ENCODE data around the gene UQCC5. TPM values are rescaled to one million over a fixed set of nuclear protein-coding genes. Genes with fewer than 3 reads are reported as not detected.

The UQCC5 gene
- total RNA-seq, 4 donors from 2014 or later: 1.3 to 29.5 (median 6.3) TPM

DNA sequence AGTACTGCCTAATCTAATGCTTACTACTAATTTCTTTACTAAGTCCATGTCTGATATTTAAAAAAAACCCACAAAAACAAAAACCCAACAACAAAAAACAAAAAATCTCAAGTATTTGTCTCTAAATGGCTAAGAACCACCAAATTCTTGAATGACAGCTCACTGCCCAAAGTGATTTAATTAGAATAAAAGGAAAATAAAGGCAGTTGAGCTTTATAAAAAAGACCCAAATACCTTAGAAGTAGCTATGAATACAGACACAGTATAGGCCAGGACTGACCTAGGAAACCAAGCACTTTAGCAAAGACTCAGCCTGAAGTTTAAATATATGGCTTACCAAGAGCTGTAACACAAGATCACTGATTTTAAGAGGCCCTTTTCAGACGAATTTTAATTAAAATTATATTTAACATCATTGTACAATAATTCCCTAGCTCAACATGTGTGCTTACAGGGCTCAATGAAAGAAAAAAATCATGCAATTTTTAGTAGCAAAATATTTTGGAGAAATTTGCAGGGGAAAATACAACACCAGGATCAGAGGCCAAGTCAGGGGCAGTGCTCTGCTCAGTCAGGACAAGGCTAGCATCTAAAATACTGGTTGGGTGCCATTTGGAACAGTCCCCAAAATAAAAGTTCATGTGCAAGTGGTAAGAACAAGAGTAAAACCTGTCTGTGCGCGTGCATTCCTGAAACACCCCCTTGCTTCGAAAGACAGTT is 24.8 kb downstream of the UQCC5 start:
- no peak for TF ChIP-seq POLR2A (IDR thresholded peaks at IDR 0.05)
- TF ChIP-seq, protein P1, sequence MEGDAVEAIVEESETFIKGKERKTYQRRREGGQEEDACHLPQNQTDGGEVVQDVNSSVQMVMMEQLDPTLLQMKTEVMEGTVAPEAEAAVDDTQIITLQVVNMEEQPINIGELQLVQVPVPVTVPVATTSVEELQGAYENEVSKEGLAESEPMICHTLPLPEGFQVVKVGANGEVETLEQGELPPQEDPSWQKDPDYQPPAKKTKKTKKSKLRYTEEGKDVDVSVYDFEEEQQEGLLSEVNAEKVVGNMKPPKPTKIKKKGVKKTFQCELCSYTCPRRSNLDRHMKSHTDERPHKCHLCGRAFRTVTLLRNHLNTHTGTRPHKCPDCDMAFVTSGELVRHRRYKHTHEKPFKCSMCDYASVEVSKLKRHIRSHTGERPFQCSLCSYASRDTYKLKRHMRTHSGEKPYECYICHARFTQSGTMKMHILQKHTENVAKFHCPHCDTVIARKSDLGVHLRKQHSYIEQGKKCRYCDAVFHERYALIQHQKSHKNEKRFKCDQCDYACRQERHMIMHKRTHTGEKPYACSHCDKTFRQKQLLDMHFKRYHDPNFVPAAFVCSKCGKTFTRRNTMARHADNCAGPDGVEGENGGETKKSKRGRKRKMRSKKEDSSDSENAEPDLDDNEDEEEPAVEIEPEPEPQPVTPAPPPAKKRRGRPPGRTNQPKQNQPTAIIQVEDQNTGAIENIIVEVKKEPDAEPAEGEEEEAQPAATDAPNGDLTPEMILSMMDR (IDR thresholded peaks at IDR 0.05): no peak
- H3K4me3 ChIP-seq (ENCODE audit: low read depth, poor library complexity, severe bottlenecking): no peak overlapping the region
- intact Hi-C loops (cut with DNase I; ENCODE audit: low total_unique reads): no loop called here
- WGBS, 2 donors: 64 to 66% methylated on average over 4 of the region's 4 CpGs
- DNase-seq (ENCODE audit: low spot score in 2 of 2): no peak

DNA sequence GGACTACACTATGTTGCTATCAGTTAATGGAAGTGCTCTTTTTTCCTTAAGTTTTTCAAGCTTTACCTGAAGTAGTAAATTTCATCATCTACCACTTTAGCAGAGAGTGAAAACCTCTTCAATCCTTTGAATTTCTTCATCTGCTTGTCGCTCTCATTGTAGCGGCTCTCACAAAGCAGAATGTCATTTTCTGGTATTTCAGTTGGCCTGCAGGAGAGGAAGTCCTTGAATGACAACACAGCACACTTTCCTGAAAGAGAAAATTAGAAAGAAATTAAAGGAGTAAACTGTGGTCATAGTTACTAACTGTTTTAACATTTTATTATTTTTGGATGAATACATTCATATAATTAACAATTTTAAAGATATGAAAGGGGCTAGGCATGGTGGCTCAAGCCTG is 27.6 kb downstream of the UQCC5 start:
- no peak overlapping the region for H3K4me3 ChIP-seq (ENCODE audit: low read depth, poor library complexity, severe bottlenecking)
- no peak for DNase-seq (ENCODE audit: low spot score in 2 of 2)
- WGBS, 2 donors: 93 to 96% methylated on average over 2 of the region's 2 CpGs
- no peak for TF ChIP-seq POLR2A (IDR thresholded peaks at IDR 0.05)
- TF ChIP-seq, protein P1 (IDR thresholded peaks at IDR 0.05): no peak
- intact Hi-C loops (cut with DNase I; ENCODE audit: low total_unique reads): no loop called here

DNA sequence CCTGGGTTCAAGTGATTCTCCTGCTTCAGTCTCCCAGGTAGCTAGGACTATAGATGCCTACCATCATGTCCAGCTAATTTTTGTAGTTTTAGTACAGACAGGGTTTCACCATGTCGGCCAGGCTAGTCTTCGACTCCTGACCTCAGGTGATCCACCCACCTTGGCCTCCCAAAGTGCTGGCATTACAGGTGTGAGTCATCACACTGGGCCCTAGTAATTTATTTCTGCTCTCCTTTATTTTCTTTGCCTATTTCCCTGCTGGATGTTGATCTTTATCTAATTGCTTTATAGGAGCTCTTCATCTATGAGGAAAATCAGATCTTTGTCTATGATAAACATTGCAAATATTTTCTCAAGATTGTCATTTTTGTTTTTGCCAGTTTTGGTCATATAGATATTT is 31.7 kb downstream of the UQCC5 start:
- TF ChIP-seq, protein P1 (IDR thresholded peaks at IDR 0.05): no peak
- TF ChIP-seq POLR2A (IDR thresholded peaks at IDR 0.05): no peak
- intact Hi-C loops (cut with DNase I; ENCODE audit: low total_unique reads): no loop called here
- DNase-seq (ENCODE audit: low spot score in 2 of 2): no peak
- 93 to 94% methylated on average over 2 of the region's 2 CpGs for WGBS, 2 donors
- H3K4me3 ChIP-seq (ENCODE audit: low read depth, poor library complexity, severe bottlenecking): no peak overlapping the region

DNA sequence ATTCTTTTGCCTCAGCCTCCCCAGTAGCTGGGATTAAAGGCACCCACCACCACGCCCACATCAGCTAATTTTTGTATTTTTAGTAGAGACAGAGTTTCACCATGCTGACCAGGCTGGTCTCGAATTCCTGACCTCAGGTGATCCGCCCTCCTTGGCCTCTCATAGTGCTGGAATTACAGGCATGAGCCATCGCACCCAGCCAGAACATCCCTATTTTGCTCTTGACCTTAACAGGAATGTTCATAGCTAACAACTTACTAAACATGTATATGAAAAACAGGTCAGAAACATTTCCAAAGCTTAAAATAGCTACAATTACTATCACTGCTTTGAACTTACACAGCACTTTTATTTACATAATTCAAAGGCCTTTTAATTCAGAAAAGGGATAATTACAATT is 33.7 kb downstream of the UQCC5 start:
- no peak for TF ChIP-seq POLR2A (IDR thresholded peaks at IDR 0.05)
- TF ChIP-seq, protein P1 (IDR thresholded peaks at IDR 0.05): no peak
- intact Hi-C loops (cut with DNase I; ENCODE audit: low total_unique reads): no loop called here
- no peak overlapping the region for H3K4me3 ChIP-seq (ENCODE audit: low read depth, poor library complexity, severe bottlenecking)
- no peak for DNase-seq (ENCODE audit: low spot score in 2 of 2)
- 96 to 97% methylated on average over 4 of the region's 4 CpGs for WGBS, 2 donors

DNA sequence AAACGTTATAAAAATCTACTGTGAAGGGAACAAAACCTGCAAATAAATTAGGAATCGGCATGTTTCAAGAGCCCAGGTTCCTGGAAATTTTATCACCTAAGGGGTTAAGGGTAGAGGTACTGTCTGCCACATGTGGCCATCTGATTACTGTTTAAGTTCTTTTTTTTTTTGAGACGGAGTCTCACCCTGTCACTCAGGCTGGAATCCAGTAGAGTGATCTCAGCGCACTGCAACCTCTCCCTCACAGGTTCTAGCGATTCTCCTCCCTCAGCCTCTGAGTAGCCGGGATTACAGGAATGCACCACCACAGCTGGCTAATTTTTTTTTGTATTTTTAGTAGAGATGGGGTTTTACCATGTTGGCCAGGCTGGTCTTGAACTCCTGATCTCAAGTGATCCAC is 35.8 kb downstream of the UQCC5 start:
- no peak overlapping the region for H3K4me3 ChIP-seq (ENCODE audit: low read depth, poor library complexity, severe bottlenecking)
- 82% methylated on average over 6 of the region's 6 CpGs for WGBS, 2 donors
- intact Hi-C loops (cut with DNase I; ENCODE audit: low total_unique reads): no loop called here
- TF ChIP-seq, protein P1 (IDR thresholded peaks at IDR 0.05): no peak
- TF ChIP-seq POLR2A (IDR thresholded peaks at IDR 0.05): no peak
- DNase-seq (ENCODE audit: low spot score in 2 of 2): no peak

Data from lower leg skin (tissue), 4 donors.